Thyroid gland (tissue), 4 donors: Measurements from ENCODE around the gene SND1. TPM values are rescaled to one million over a fixed set of nuclear protein-coding genes. Genes with fewer than 3 reads are reported as not detected.
"Not testable (repeated sequence)": the region's sequence is repeated elsewhere in the genome, so short reads cannot be mapped to it uniquely, and the experiment has no call there.

ENCODE experiments used
- DNase-seq, 2 donors: peaks; one replicate each; pipeline ENCODE4 v3.0.0-alpha.2; 2019
- H3K27ac ChIP-seq, 3 donors: fragments of 200-600 bp; sonication (generic); 1 replicate in 2 of 3; 2 replicates in 1 of 3; pipeline ENCODE4 v1.5.1; 2016 to 2019; ENCODE audit warnings: mild to moderate bottlenecking in 1 of 3, moderate library complexity in 1 of 3
- H3K27me3 ChIP-seq: fragments of 200-600 bp; sonication (generic); one replicate; pipeline ENCODE4 v1.5.1; 2019
- H3K36me3 ChIP-seq, 2 donors: fragments of 200-600 bp; sonication (generic); one replicate each; pipeline ENCODE4 v1.5.1; 2016 to 2019
- H3K4me1 ChIP-seq, 2 donors: fragments of 200-600 bp; sonication (generic); one replicate each; pipeline ENCODE4 v1.5.1; 2017 to 2019
- H3K4me3 ChIP-seq, 3 donors: fragments of 200-600 bp; sonication (generic); replicated peaks in 1 of 3; 1 replicate in 2 of 3; 2 replicates in 1 of 3; pipeline ENCODE4 v1.5.1; 2016; ENCODE audit warnings: mild to moderate bottlenecking in 1 of 3
- H3K9me3 ChIP-seq: fragments of 200-600 bp; sonication (generic); one replicate; pipeline ENCODE4 v1.5.1; 2017
- CTCF ChIP-seq, 6 experiments: fragments of 200-600 bp in 3 of 6; fragments of 450-650 bp in 3 of 6; sonication (generic) in 3 of 6; IDR thresholded peaks; one replicate each; pipeline ENCODE4 v1.5.1; 2016 to 2019; ENCODE audit warnings: antibody characterized with exemption in 6 of 6, mild to moderate bottlenecking in 2 of 6, inconsistent platforms in 1 of 6, moderate library complexity in 1 of 6
- POLR2A ChIP-seq, 2 donors: fragments of 450-650 bp; IDR thresholded peaks; one replicate each; pipeline ENCODE4 v1.6.1; 2017; ENCODE audit warnings: antibody characterized with exemption in 2 of 2, mild to moderate bottlenecking in 2 of 2, moderate library complexity in 1 of 2
- WGBS, 2 donors: methylation state at CpG; one replicate each; pipeline ENCODE4 v1.1.5; 2017; 5-methylcytosine and 5-hydroxymethylcytosine counted together
- intact Hi-C: fragments of 100-400 bp; cut with DNase I; formaldehyde crosslinking; loops from one replicate; pipeline ENCODE4 v1.15.1; 2023
- total RNA-seq, 4 donors: library from RNA; depleted of rRNA; stranded (reverse); fragments of >200 nt; gene quantifications; one replicate each; pipeline ENCODE4 v1.2.3, GENCODE V29; 2016

Gene SND1
- total RNA-seq, 4 donors from 2014 or later: 126 to 167 (median 144) TPM

- H3K36me3 ChIP-seq: no peaks in the 10 kb centered on the region
- no peaks in the 10 kb centered on the region for H3K27me3 ChIP-seq
- intact Hi-C loops: no loop called here
- H3K4me1 ChIP-seq: peaks cover 0 to 3% of the 10 kb centered on the region in 2 donors
- WGBS, 2 donors: 74 to 75% methylated on average over 5 of the region's 5 CpGs
- no peak overlapping the region for H3K4me3 ChIP-seq
- DNase-seq: no peak
- H3K27ac ChIP-seq: no peak overlapping the region
- no peaks in the 10 kb centered on the region for H3K9me3 ChIP-seq
- TF ChIP-seq POLR2A (IDR thresholded peaks at IDR 0.05): no peak
- TF ChIP-seq CTCF (IDR thresholded peaks at IDR 0.05): no peak
Measured at GRCh38 chr7:127962589-127963361, 310.8 kb downstream of the SND1 start.

- 93 to 100% methylated on average over 1 of the region's 1 CpG for WGBS, 2 donors
- H3K27me3 ChIP-seq, intact Hi-C loops, H3K4me1 ChIP-seq, H3K27ac ChIP-seq, H3K4me3 ChIP-seq, H3K36me3 ChIP-seq, H3K9me3 ChIP-seq, DNase-seq: not testable (repeated sequence)
Measured at GRCh38 chr7:127963850-127964249, 311.9 kb downstream of the SND1 start.

GRCh38 chr7:127967281-127967680, 315.3 kb downstream of the SND1 start:
- H3K36me3 ChIP-seq: no peaks in the 10 kb centered on the region
- peaks cover 6 to 11% of the 10 kb centered on the region in 2 donors for H3K4me1 ChIP-seq
- H3K4me3 ChIP-seq: no peak overlapping the region
- 90 to 91% methylated on average over 2 of the region's 2 CpGs for WGBS, 2 donors
- H3K27ac ChIP-seq: no peak overlapping the region
- intact Hi-C loops: no loop called here
- TF ChIP-seq POLR2A (IDR thresholded peaks at IDR 0.05) (no peak), CTCF (IDR thresholded peaks at IDR 0.05) (no peak)
- H3K27me3 ChIP-seq: no peaks in the 10 kb centered on the region
- H3K9me3 ChIP-seq: no peaks in the 10 kb centered on the region
- DNase-seq: no peak

- DNase-seq: peak; percentile 12 to 18
- no peaks in the 10 kb centered on the region for H3K36me3 ChIP-seq
- 14 to 26% methylated on average over 2 of the region's 2 CpGs for WGBS, 2 donors
- no peaks in the 10 kb centered on the region for H3K9me3 ChIP-seq
- intact Hi-C loops: no loop called here
- H3K27ac ChIP-seq: no peak overlapping the region
- peaks cover 6 to 9% of the 10 kb centered on the region in 2 donors for H3K4me1 ChIP-seq
- no peak overlapping the region for H3K4me3 ChIP-seq
- no peaks in the 10 kb centered on the region for H3K27me3 ChIP-seq
- TF ChIP-seq POLR2A (IDR thresholded peaks at IDR 0.05) (no peak), CTCF (IDR thresholded peaks at IDR 0.05) (no peak)
Measured at GRCh38 chr7:127968547-127968946, 316.6 kb downstream of the SND1 start.

- no peaks in the 10 kb centered on the region for H3K36me3 ChIP-seq
- no peaks in the 10 kb centered on the region for H3K9me3 ChIP-seq
- H3K27ac ChIP-seq: no peak overlapping the region
- no peak for TF ChIP-seq CTCF (IDR thresholded peaks at IDR 0.05)
- no peak for DNase-seq
- peaks cover 3 to 7% of the 10 kb centered on the region in 2 donors for H3K4me1 ChIP-seq
- H3K4me3 ChIP-seq: no peak overlapping the region
- no peaks in the 10 kb centered on the region for H3K27me3 ChIP-seq
- intact Hi-C loops: no loop called here
Measured at GRCh38 chr7:127973832-127974231, 321.8 kb downstream of the SND1 start.
